ENCODE results near the gene PTOV1. TPM values are rescaled to one million over a fixed set of nuclear protein-coding genes. Genes with fewer than 3 reads are reported as not detected.

Gene PTOV1
- total RNA-seq, 2 donors from 2014 or later: 64.6 to 81.0 TPM

- H3K9me3 ChIP-seq: no peaks in the 10 kb centered on the region
- H3K4me1 ChIP-seq: no peaks in the 10 kb centered on the region
- no peak for DNase-seq (ENCODE audit: low spot score)
- H3K27ac ChIP-seq: no peak overlapping the region
- H3K36me3 ChIP-seq: peaks cover 74% of the 10 kb centered on the region
- no peaks in the 10 kb centered on the region for H3K27me3 ChIP-seq
- TF ChIP-seq CTCF (IDR thresholded peaks at IDR 0.05): no peak
- H3K4me3 ChIP-seq: no peak overlapping the region
Measured at GRCh38 chr19:49831592-49831991, 19.4 kb upstream of the PTOV1 start.

GRCh38 chr19:49832556-49832955 is 18.4 kb upstream of the PTOV1 start:
- DNase-seq (ENCODE audit: low spot score): no peak
- no peaks in the 10 kb centered on the region for H3K4me1 ChIP-seq
- H3K27ac ChIP-seq: no peak overlapping the region
- H3K36me3 ChIP-seq: peaks cover 77% of the 10 kb centered on the region
- H3K4me3 ChIP-seq: no peak overlapping the region
- no peaks in the 10 kb centered on the region for H3K27me3 ChIP-seq
- TF ChIP-seq CTCF (IDR thresholded peaks at IDR 0.05): no peak
- H3K9me3 ChIP-seq: no peaks in the 10 kb centered on the region

GRCh38 chr19:49833599-49833998 is 17.4 kb upstream of the PTOV1 start:
- no peak overlapping the region for H3K4me3 ChIP-seq
- H3K9me3 ChIP-seq: no peaks in the 10 kb centered on the region
- TF ChIP-seq CTCF (IDR thresholded peaks at IDR 0.05): no peak
- H3K27me3 ChIP-seq: no peaks in the 10 kb centered on the region
- no peaks in the 10 kb centered on the region for H3K4me1 ChIP-seq
- H3K36me3 ChIP-seq: peaks cover 77% of the 10 kb centered on the region
- no peak overlapping the region for H3K27ac ChIP-seq
- no peak for DNase-seq (ENCODE audit: low spot score)

- DNase-seq (ENCODE audit: low spot score): no peak
- no peaks in the 10 kb centered on the region for H3K9me3 ChIP-seq
- H3K4me1 ChIP-seq: no peaks in the 10 kb centered on the region
- H3K36me3 ChIP-seq: peaks cover 62% of the 10 kb centered on the region
- no peaks in the 10 kb centered on the region for H3K27me3 ChIP-seq
- no peak overlapping the region for H3K27ac ChIP-seq
- no peak overlapping the region for H3K4me3 ChIP-seq
- no peak for TF ChIP-seq CTCF (IDR thresholded peaks at IDR 0.05)
Measured at GRCh38 chr19:49835562-49835961, 15.4 kb upstream of the PTOV1 start.

GRCh38 chr19:49836176-49837008 is 14.6 kb upstream of the PTOV1 start:
- H3K27ac ChIP-seq: no peak overlapping the region
- peaks cover 54% of the 10 kb centered on the region for H3K36me3 ChIP-seq
- DNase-seq (ENCODE audit: low spot score): no peak
- no peak for TF ChIP-seq CTCF (IDR thresholded peaks at IDR 0.05)
- H3K4me3 ChIP-seq: no peak overlapping the region
- H3K4me1 ChIP-seq: no peaks in the 10 kb centered on the region
- H3K27me3 ChIP-seq: no peaks in the 10 kb centered on the region
- H3K9me3 ChIP-seq: no peaks in the 10 kb centered on the region

GRCh38 chr19:49837009-49837310 is 14.0 kb upstream of the PTOV1 start:
- Histone ChIP-seq H3K9me3 (no peaks in the 10 kb centered on the region), H3K4me1 (no peaks in the 10 kb centered on the region), H3K27ac (no peak overlapping the region), H3K4me3 (no peak overlapping the region), H3K36me3 (peaks cover 48% of the 10 kb centered on the region), H3K27me3 (no peaks in the 10 kb centered on the region)
- TF ChIP-seq CTCF (IDR thresholded peaks at IDR 0.05): no peak
- no peak for DNase-seq (ENCODE audit: low spot score)
